H9 (cell line): ENCODE data around the gene SDR42E1. TPM values are rescaled to one million over a fixed set of nuclear protein-coding genes. Genes with fewer than 3 reads are reported as not detected.

ENCODE experiments used
- DNase-seq: peaks from one replicate; pipeline ENCODE4 v3.0.0-alpha.2; 2017
- H2AFZ ChIP-seq: one replicate; pipeline ENCODE4 v1.6.1; 2013; ENCODE audit warnings: mild to moderate bottlenecking, low read length, control low read depth, moderate library complexity
- H2AK5ac ChIP-seq: 2 replicates; pipeline ENCODE4 v1.6.1; 2013; ENCODE audit warnings: low read length, control low read depth, mixed read lengths; ENCODE audit not compliant: insufficient read length
- H2BK120ac ChIP-seq: one replicate; pipeline ENCODE4 v1.6.1; 2013; ENCODE audit warnings: low read depth, mild to moderate bottlenecking, low read length, control low read depth, inconsistent platforms; ENCODE audit not compliant: poor library complexity, severe bottlenecking
- H2BK12ac ChIP-seq: 2 replicates; pipeline ENCODE4 v1.6.1; 2013; ENCODE audit warnings: low read length, control low read depth, mixed read lengths, low read depth; ENCODE audit not compliant: insufficient read length
- H2BK15ac ChIP-seq: 2 replicates; pipeline ENCODE4 v1.6.1; 2013; ENCODE audit warnings: low read depth, low read length, control low read depth
- H2BK20ac ChIP-seq: one replicate; pipeline ENCODE4 v1.6.1; 2013; ENCODE audit warnings: low read depth, mild to moderate bottlenecking, low read length, control low read depth, inconsistent platforms; ENCODE audit not compliant: poor library complexity, severe bottlenecking
- H2BK5ac ChIP-seq: 2 replicates; pipeline ENCODE4 v1.6.1; 2013; ENCODE audit warnings: low read length, control low read depth, mixed read lengths; ENCODE audit not compliant: insufficient read length
- H3K14ac ChIP-seq: 2 replicates; pipeline ENCODE4 v1.6.1; 2013; ENCODE audit warnings: low read length, control low read depth; ENCODE audit not compliant: insufficient read depth
- H3K18ac ChIP-seq: 2 replicates; pipeline ENCODE4 v1.6.1; 2013; ENCODE audit warnings: low read depth, mild to moderate bottlenecking, mixed read lengths, low read length, control low read depth; ENCODE audit not compliant: insufficient read length
- H3K23ac ChIP-seq: 2 replicates; pipeline ENCODE4 v1.6.1; 2013; ENCODE audit warnings: low read length, control low read depth, mixed read lengths, low read depth; ENCODE audit not compliant: insufficient read length
- H3K23me2 ChIP-seq: 2 replicates; pipeline ENCODE4 v1.6.1; 2013; ENCODE audit warnings: low read depth, mild to moderate bottlenecking, mixed read lengths, low read length, control low read depth; ENCODE audit not compliant: insufficient read length, poor library complexity, severe bottlenecking
- H3K27ac ChIP-seq: 2 replicates; pipeline ENCODE4 v1.5.1; 2013; ENCODE audit warnings: low read length, control low read depth, mixed read lengths, low read depth; ENCODE audit not compliant: insufficient read length
- H3K27me3 ChIP-seq: 2 replicates; pipeline ENCODE4 v1.6.1; 2013; ENCODE audit warnings: low read length, control low read depth, inconsistent platforms; ENCODE audit not compliant: insufficient read depth
- H3K4ac ChIP-seq: 2 replicates; pipeline ENCODE4 v1.6.1; 2013; ENCODE audit warnings: low read depth, mild to moderate bottlenecking, control low read depth, inconsistent platforms, low read length, moderate library complexity
- H3K4me1 ChIP-seq: 2 replicates; pipeline ENCODE4 v1.6.1; 2013; ENCODE audit warnings: low read length, control low read depth, inconsistent platforms; ENCODE audit not compliant: insufficient read depth
- H3K4me2 ChIP-seq: 2 replicates; pipeline ENCODE4 v1.6.1; 2013; ENCODE audit warnings: low read length, control low read depth, mixed read lengths; ENCODE audit not compliant: insufficient read length, insufficient read depth
- H3K56ac ChIP-seq: 2 replicates; pipeline ENCODE4 v1.6.1; 2013; ENCODE audit warnings: low read depth, mild to moderate bottlenecking, mixed read lengths, low read length, control low read depth; ENCODE audit not compliant: insufficient read length
- H3K79me1 ChIP-seq: 2 replicates; pipeline ENCODE4 v1.6.1; 2013; ENCODE audit warnings: low read depth, mild to moderate bottlenecking, moderate library complexity, low read length, control low read depth, inconsistent platforms; ENCODE audit not compliant: insufficient read depth, poor library complexity, severe bottlenecking
- H3K79me2 ChIP-seq: 2 replicates; pipeline ENCODE4 v1.6.1; 2013; ENCODE audit warnings: low read length, control low read depth, inconsistent platforms; ENCODE audit not compliant: insufficient read depth
- H3K9ac ChIP-seq: 2 replicates; pipeline ENCODE4 v1.6.1; 2013; ENCODE audit warnings: low read length, control low read depth, mixed read lengths; ENCODE audit not compliant: insufficient read length; ENCODE audit errors: extremely low read depth
- H3K9me3 ChIP-seq: one replicate; pipeline ENCODE4 v1.6.1; 2013; ENCODE audit warnings: low read depth, low read length, inconsistent platforms; ENCODE audit not compliant: control insufficient read depth
- H3T11ph ChIP-seq: one replicate; pipeline ENCODE4 v1.6.1; 2013; ENCODE audit warnings: mild to moderate bottlenecking, low read length, control low read depth, inconsistent platforms
- H4K20me1 ChIP-seq: one replicate; pipeline ENCODE4 v1.6.1; 2013; ENCODE audit not compliant: control insufficient read depth, insufficient read length, insufficient read depth
- H4K5ac ChIP-seq: 2 replicates; pipeline ENCODE4 v1.6.1; 2013; ENCODE audit warnings: low read depth, mild to moderate bottlenecking, mixed read lengths, low read length, control low read depth; ENCODE audit not compliant: insufficient read length
- H4K8ac ChIP-seq: replicated peaks from 2 replicates; pipeline ENCODE4 v1.6.1; 2013; ENCODE audit warnings: low read length, control low read depth, mixed read lengths, low read depth; ENCODE audit not compliant: insufficient read length
- H4K91ac ChIP-seq: 2 replicates; pipeline ENCODE4 v1.6.1; 2013; ENCODE audit warnings: low read depth, mild to moderate bottlenecking, moderate library complexity, mixed read lengths, low read length, control low read depth; ENCODE audit not compliant: insufficient read length
- H3K27ac Mint-ChIP-seq, 3 experiments: 2 replicates in 2 of 3; 3 replicates in 1 of 3; pipeline ENCODE4 v1.8.0; 2020 to 2021; ENCODE audit warnings: mixed read lengths in 3 of 3, mild to moderate bottlenecking in 1 of 3, moderate library complexity in 1 of 3
- H3K27me3 Mint-ChIP-seq: 2 replicates; pipeline ENCODE4 v1.8.0; 2021; ENCODE audit warnings: low read depth, mild to moderate bottlenecking, moderate library complexity, mixed read lengths
- H3K36me3 Mint-ChIP-seq, 3 experiments: 2 replicates in 2 of 3; 3 replicates in 1 of 3; pipeline ENCODE4 v1.8.0; 2020 to 2021; ENCODE audit warnings: low read depth in 3 of 3, mixed read lengths in 3 of 3; ENCODE audit not compliant: insufficient read depth in 1 of 3
- H3K4me1 Mint-ChIP-seq, 2 experiments: 2 replicates each; pipeline ENCODE4 v1.8.0; 2020; ENCODE audit warnings: mixed read lengths in 2 of 2
- H3K4me3 Mint-ChIP-seq, 2 experiments: 2 replicates in 1 of 2; 3 replicates in 1 of 2; pipeline ENCODE4 v1.8.0; 2020 to 2021; ENCODE audit warnings: mild to moderate bottlenecking in 2 of 2, mixed read lengths in 2 of 2, moderate library complexity in 1 of 2
- H3K9me3 Mint-ChIP-seq, 2 experiments: 2 replicates in 1 of 2; 3 replicates in 1 of 2; pipeline ENCODE4 v1.8.0; 2020; ENCODE audit warnings: mild to moderate bottlenecking in 2 of 2, mixed read lengths in 2 of 2, moderate library complexity in 1 of 2
- CTCF ChIP-seq: fragments of 200-600 bp; sonication (generic); conservative IDR thresholded peaks from 3 replicates; pipeline ENCODE4 v1.8.0; 2021; ENCODE audit warnings: antibody characterized with exemption, mild to moderate bottlenecking
- WGBS: extraction: QIAGEN DNeasy Blood & Tissue Kit; methylation state at CpG from one replicate; pipeline ENCODE4 v1.1.7; 2013; ENCODE audit warnings: missing lambda C conversion rate, low lambda C conversion rate, mixed read lengths; ENCODE audit not compliant: insufficient read length; ENCODE audit errors: extremely low coverage; 5-methylcytosine and 5-hydroxymethylcytosine counted together
- total RNA-seq: library from RNA; stranded (reverse); gene quantifications from 2 replicates; pipeline ENCODE4 v1.2.1, GENCODE V29; 2021

The SDR42E1 gene
- total RNA-seq, 1 experiment from 2014 or later = not detected

GRCh38 chr16:81946206-81946605, 65.1 kb downstream of the SDR42E1 start:
- Histone ChIP-seq H3K23me2 (no peaks in the 10 kb centered on the region), H3K79me1 (no peaks in the 10 kb centered on the region), H2BK120ac (no peak overlapping the region), H4K91ac (no peak overlapping the region), H4K5ac (no peak overlapping the region), H3K56ac (no peak overlapping the region), H3K4ac (no peak overlapping the region), H2BK15ac (no peak overlapping the region), H3K23ac (no peak overlapping the region), H3K9me3 (no peaks in the 10 kb centered on the region), H3T11ph (no peak overlapping the region), H2AFZ (no peak overlapping the region), H4K20me1 (no peaks in the 10 kb centered on the region), H3K9ac (no peak overlapping the region), H2BK5ac (no peak overlapping the region), H2BK20ac (no peak overlapping the region), H3K4me1 (peaks cover 9% of the 10 kb centered on the region; the same call in 1 of the 2 replicates), H3K18ac (no peak overlapping the region), H3K27ac (no peak overlapping the region), H2BK12ac (no peak overlapping the region), H3K27me3 (no peaks in the 10 kb centered on the region), H3K79me2 (no peaks in the 10 kb centered on the region), H4K8ac (no peak overlapping the region), H3K4me2 (no peak overlapping the region), H2AK5ac (no peak overlapping the region), H3K14ac (no peak overlapping the region)
- peaks cover 30% of the 10 kb centered on the region in 2 experiments for H3K4me1 Mint-ChIP-seq
- no peak overlapping the region for H3K27ac Mint-ChIP-seq
- no peaks in the 10 kb centered on the region; a peak in 1 of 5 replicates for H3K9me3 Mint-ChIP-seq
- H3K27me3 Mint-ChIP-seq = peaks cover 20% of the 10 kb centered on the region
- TF ChIP-seq CTCF = no peak
- no CpG with 5 or more reads among the region's 5 CpGs for WGBS
- H3K36me3 Mint-ChIP-seq = peaks cover 0 to 5% (median 3%) of the 10 kb centered on the region in 3 experiments; a peak in 1 of 7 replicates
- H3K4me3 Mint-ChIP-seq = no peak overlapping the region
- DNase-seq = no peak
